Muscle layer of colon (tissue), 2 donors: Measurements from ENCODE around the gene CAPRIN2.
A peak's percentile ranks its signal among the peaks of the same experiment; 100 is the strongest.

Experiments used
- H3K27ac ChIP-seq: one replicate; pipeline ENCODE4 v1.7.0; 2013; ENCODE audit warnings: low read depth, mild to moderate bottlenecking, low read length, moderate library complexity
- H3K27me3 ChIP-seq, 2 donors: one replicate each; pipeline ENCODE4 v1.7.0; 2013; ENCODE audit warnings: low read length in 2 of 2, mild to moderate bottlenecking in 2 of 2; ENCODE audit not compliant: insufficient read depth in 2 of 2, control insufficient read depth in 1 of 2
- H3K36me3 ChIP-seq: one replicate; pipeline ENCODE4 v1.7.0; 2013; ENCODE audit warnings: mild to moderate bottlenecking, low read length; ENCODE audit not compliant: insufficient read depth
- H3K4me1 ChIP-seq: one replicate; pipeline ENCODE4 v1.7.0; 2013; ENCODE audit warnings: mild to moderate bottlenecking, low read length; ENCODE audit not compliant: insufficient read depth
- H3K4me3 ChIP-seq, 2 donors: one replicate each; pipeline ENCODE4 v1.7.0; 2013; ENCODE audit warnings: low read length in 2 of 2, low read depth in 1 of 2, mild to moderate bottlenecking in 1 of 2, moderate library complexity in 1 of 2
- H3K9ac ChIP-seq: one replicate; pipeline ENCODE4 v1.7.0; 2013; ENCODE audit warnings: low read length
- H3K9me3 ChIP-seq: one replicate; pipeline ENCODE4 v1.7.0; 2013; ENCODE audit warnings: mild to moderate bottlenecking, low read length
- donor health status: abdominal sarcoma.
- donor health status: Adenocarcinoma of cecum.

CAPRIN2 gene

GRCh38 chr12:30730011-30730410, 24.7 kb downstream of the CAPRIN2 start:
- Histone ChIP-seq H3K4me1 (no peaks in the 10 kb centered on the region), H3K27me3 (no peaks in the 10 kb centered on the region), H3K4me3 (no peak overlapping the region), H3K27ac (no peak overlapping the region), H3K9me3 (no peaks in the 10 kb centered on the region), H3K36me3 (peaks cover 24% of the 10 kb centered on the region), H3K9ac (no peak overlapping the region)

GRCh38 chr12:30729547-30729946, 25.2 kb downstream of the CAPRIN2 start:
- Histone ChIP-seq H3K36me3 (peaks cover 24% of the 10 kb centered on the region), H3K4me3 (no peak overlapping the region), H3K9me3 (no peaks in the 10 kb centered on the region), H3K27me3 (no peaks in the 10 kb centered on the region), H3K9ac (no peak overlapping the region), H3K27ac (no peak overlapping the region), H3K4me1 (no peaks in the 10 kb centered on the region)

- Histone ChIP-seq H3K9me3 (no peaks in the 10 kb centered on the region), H3K9ac (no peak overlapping the region), H3K4me3 (no peak overlapping the region), H3K27me3 (no peaks in the 10 kb centered on the region), H3K4me1 (no peaks in the 10 kb centered on the region), H3K27ac (no peak overlapping the region), H3K36me3 (peaks cover 24% of the 10 kb centered on the region)
These were observed 28.1 kb downstream of the CAPRIN2 start for GRCh38 chr12:30726647-30727046.

- Histone ChIP-seq H3K9me3 (no peaks in the 10 kb centered on the region), H3K4me1 (no peaks in the 10 kb centered on the region), H3K4me3 (no peak overlapping the region), H3K36me3 (peaks cover 24% of the 10 kb centered on the region), H3K27ac (no peak overlapping the region), H3K27me3 (no peaks in the 10 kb centered on the region), H3K9ac (no peak overlapping the region)
These were observed 29.0 kb downstream of the CAPRIN2 start for GRCh38 chr12:30725739-30726138.

- no peaks in the 10 kb centered on the region for H3K27me3 ChIP-seq
- H3K36me3 ChIP-seq = peaks cover 31% of the 10 kb centered on the region
- H3K9me3 ChIP-seq = no peaks in the 10 kb centered on the region
- H3K27ac ChIP-seq = no peak overlapping the region
- no peaks in the 10 kb centered on the region for H3K4me1 ChIP-seq
- H3K9ac ChIP-seq = no peak overlapping the region
- H3K4me3 ChIP-seq = no peak overlapping the region
These were observed 35.7 kb downstream of the CAPRIN2 start for GRCh38 chr12:30719060-30719459.

GRCh38 chr12:30707613-30708342, 47.0 kb downstream of the CAPRIN2 start:
- H3K27me3 ChIP-seq = no peaks in the 10 kb centered on the region
- H3K27ac ChIP-seq = no peak overlapping the region
- no peaks in the 10 kb centered on the region for H3K9me3 ChIP-seq
- peaks cover 24% of the 10 kb centered on the region for H3K36me3 ChIP-seq
- no peak overlapping the region for H3K4me3 ChIP-seq
- H3K9ac ChIP-seq = no peak overlapping the region
- H3K4me1 ChIP-seq = no peaks in the 10 kb centered on the region

- H3K9me3 ChIP-seq = no peaks in the 10 kb centered on the region
- H3K9ac ChIP-seq = no peak overlapping the region
- H3K4me1 ChIP-seq = no peaks in the 10 kb centered on the region
- no peak overlapping the region for H3K4me3 ChIP-seq
- H3K36me3 ChIP-seq = peaks cover 14% of the 10 kb centered on the region
- no peaks in the 10 kb centered on the region for H3K27me3 ChIP-seq
- no peak overlapping the region for H3K27ac ChIP-seq
These were observed 48.3 kb downstream of the CAPRIN2 start for GRCh38 chr12:30706476-30706875.

- H3K27ac ChIP-seq = no peak overlapping the region
These were observed 53.7 kb downstream of the CAPRIN2 start for GRCh38 chr12:30701056-30701455.

GRCh38 chr12:30700216-30700900, 54.4 kb downstream of the CAPRIN2 start:
- Histone ChIP-seq H3K36me3 (no peaks in the 10 kb centered on the region), H3K4me1 (no peaks in the 10 kb centered on the region), H3K9ac (no peak overlapping the region), H3K4me3 (no peak overlapping the region), H3K27ac (no peak overlapping the region), H3K27me3 (no peaks in the 10 kb centered on the region), H3K9me3 (no peaks in the 10 kb centered on the region)

More at GRCh38 chr12:30701056-30701455, 53.7 kb downstream of the CAPRIN2 start:
- Histone ChIP-seq H3K4me3 (no peak overlapping the region), H3K9me3 (no peaks in the 10 kb centered on the region), H3K36me3 (no peaks in the 10 kb centered on the region), H3K9ac (no peak overlapping the region), H3K27me3 (no peaks in the 10 kb centered on the region), H3K4me1 (no peaks in the 10 kb centered on the region)

GRCh38 chr12:30698346-30698745, 56.4 kb downstream of the CAPRIN2 start:
- no peak overlapping the region for H3K27ac ChIP-seq
- H3K4me3 ChIP-seq = no peak overlapping the region
- H3K36me3 ChIP-seq = no peaks in the 10 kb centered on the region
- no peaks in the 10 kb centered on the region for H3K9me3 ChIP-seq
- no peak overlapping the region for H3K9ac ChIP-seq
- H3K4me1 ChIP-seq = peaks cover 13% of the 10 kb centered on the region
- no peaks in the 10 kb centered on the region for H3K27me3 ChIP-seq

GRCh38 chr12:30696943-30697342, 57.8 kb downstream of the CAPRIN2 start:
- H3K27ac ChIP-seq = no peak overlapping the region
- peaks cover 22% of the 10 kb centered on the region for H3K4me1 ChIP-seq
- no peak overlapping the region for H3K9ac ChIP-seq
- no peaks in the 10 kb centered on the region for H3K36me3 ChIP-seq
- H3K27me3 ChIP-seq = no peaks in the 10 kb centered on the region
- no peak overlapping the region for H3K4me3 ChIP-seq
- H3K9me3 ChIP-seq = no peaks in the 10 kb centered on the region

- Histone ChIP-seq H3K27ac (no peak overlapping the region), H3K4me3 (peak overlapping the region in 1 of 2 donors; percentile 96), H3K4me1 (peaks cover 25% of the 10 kb centered on the region), H3K36me3 (no peaks in the 10 kb centered on the region), H3K9me3 (no peaks in the 10 kb centered on the region), H3K27me3 (no peaks in the 10 kb centered on the region), H3K9ac (no peak overlapping the region)
These were observed 58.3 kb downstream of the CAPRIN2 start for GRCh38 chr12:30696486-30696885.
